HG03066 (cell line): ENCODE results near the gene CASTOR1.
"Not testable (repeated sequence)": the region's sequence is repeated elsewhere in the genome, so short reads cannot be mapped to it uniquely, and the experiment has no call there.

Experiments used
- ATAC-seq: cut with Tn5 transposase; IDR thresholded peaks from one replicate; pipeline ENCODE4 v1.9.1; 2021; ENCODE audit warnings: low read depth; ENCODE audit not compliant: unreplicated experiment

The CASTOR1 gene

GRCh38 chr22:30289141-30289979, at the start of gene CASTOR1:
TSS of gene CASTOR1 (minus strand) at chr22:30289505. CDS start at chr22:30289497, 8 bp downstream.
- ATAC-seq: peak; percentile 66

GRCh38 chr22:30338802-30339201, 49.5 kb upstream of the CASTOR1 start:
- ATAC-seq: no peak

- ATAC-seq: not testable (repeated sequence)
Measured at GRCh38 chr22:30338341-30338740, 49.0 kb upstream of the CASTOR1 start.

GRCh38 chr22:30337461-30337778, 48.1 kb upstream of the CASTOR1 start:
- no peak for ATAC-seq

DNA sequence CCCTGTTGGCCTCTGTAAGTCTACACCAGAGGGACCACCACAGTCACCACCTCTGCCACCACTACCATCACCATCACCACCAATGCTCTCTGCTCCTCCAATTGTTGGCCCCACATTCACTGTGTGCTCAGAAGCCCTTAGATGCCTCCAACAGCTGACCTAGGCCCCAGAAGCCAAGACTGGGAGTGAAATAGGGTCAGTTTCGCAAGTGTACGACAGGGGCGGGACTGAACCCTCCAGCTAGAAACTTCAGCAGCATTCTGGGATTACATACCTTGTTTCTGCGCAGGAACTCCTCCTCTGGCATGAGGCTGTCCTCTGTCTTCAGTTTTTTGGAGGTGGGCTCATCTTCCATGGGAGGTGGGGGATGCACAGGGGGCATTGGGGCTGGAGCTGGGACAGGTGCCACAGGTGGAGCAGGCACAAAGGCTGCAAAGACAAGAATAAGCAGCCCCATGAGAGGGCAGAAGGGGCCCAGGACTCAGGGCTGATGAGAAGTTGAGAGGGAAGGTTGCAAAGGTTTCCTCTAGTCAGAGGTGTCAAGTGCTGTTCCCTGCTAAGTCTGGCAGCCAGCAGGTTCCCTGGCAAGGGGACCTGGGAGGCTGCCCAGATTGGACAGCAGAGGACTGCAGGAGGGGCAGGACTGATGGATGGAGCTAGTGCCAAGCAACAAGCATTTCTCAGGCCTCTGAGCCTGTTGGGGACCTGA, 47.6 kb upstream of the CASTOR1 start:
- ATAC-seq: no peak

- ATAC-seq: no peak
Measured at GRCh38 chr22:30335236-30335635, 45.9 kb upstream of the CASTOR1 start.

DNA sequence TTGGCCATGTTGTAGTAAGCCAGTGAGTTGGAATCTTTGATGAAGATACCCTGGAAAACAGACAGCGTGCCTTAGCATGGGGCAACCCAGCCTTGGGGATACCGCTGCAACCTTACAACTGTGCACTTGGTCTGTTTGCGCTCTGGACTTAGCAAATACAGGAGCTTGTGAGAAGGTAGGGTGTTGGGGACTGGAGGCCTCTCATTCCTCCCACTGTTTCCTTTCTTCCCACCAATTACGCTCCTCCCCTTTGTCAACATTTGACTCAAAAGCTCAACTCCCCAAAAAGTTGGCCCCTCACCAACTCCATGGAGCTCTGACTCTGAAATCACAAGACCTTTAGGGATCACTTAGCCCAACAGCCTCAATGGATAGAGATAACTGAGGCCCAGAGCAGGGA, 45.3 kb upstream of the CASTOR1 start:
- ATAC-seq: no peak

GRCh38 chr22:30333707-30334087, 44.4 kb upstream of the CASTOR1 start:
- ATAC-seq: no peak

- no peak for ATAC-seq
Measured at GRCh38 chr22:30332994-30333706, 43.8 kb upstream of the CASTOR1 start.

DNA sequence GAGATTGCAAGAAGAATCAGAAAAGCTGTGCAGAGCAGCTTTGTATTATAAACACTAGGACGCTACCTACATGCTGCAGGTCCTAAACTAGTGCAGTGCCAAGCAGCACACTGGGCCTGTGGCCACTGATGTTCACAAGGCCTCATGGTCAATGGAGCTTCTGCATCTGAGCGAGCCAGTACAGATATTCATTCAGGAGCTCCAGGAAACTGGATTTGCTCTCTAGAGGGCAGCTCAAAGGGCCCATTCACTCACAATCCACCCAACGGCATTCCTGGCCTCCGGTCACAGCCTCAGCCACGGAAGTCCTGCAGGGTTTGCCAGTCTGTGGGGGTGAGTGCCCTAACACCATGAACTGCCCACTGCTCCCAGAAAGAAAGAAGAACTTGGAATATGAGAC, 43.2 kb upstream of the CASTOR1 start:
- no peak for ATAC-seq

DNA sequence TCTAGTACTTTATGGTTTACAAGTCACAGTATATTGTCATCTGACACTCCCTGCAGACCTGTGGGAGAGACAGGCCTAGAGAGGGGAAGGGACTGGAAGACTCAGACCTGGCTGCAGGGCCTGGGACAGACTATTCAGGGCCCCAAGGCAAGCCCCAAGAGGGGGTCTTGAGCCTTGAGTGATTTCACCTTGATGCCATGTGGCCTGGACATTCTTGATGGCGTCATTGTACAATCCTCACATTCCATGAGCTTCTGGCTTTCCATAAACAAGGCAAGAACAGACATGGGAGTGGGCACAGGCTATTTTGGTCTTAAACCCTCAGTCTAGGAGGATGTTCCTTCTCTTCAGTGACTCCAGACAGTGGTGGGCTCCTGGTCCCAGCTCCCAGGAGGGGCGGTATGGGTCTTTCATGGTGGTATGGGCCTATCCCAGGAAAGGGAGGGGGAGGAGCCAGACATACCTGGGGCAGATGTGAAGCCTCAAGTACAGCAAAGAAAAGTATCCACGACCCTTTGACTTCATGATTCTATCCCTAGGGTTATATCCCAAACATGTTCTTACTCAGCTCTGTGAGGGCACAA, 39.3 kb upstream of the CASTOR1 start:
- no peak for ATAC-seq

- no peak for ATAC-seq
Measured at GRCh38 chr22:30327864-30328345, 38.6 kb upstream of the CASTOR1 start.

- peak; percentile 87 for ATAC-seq
Measured at GRCh38 chr22:30326706-30327362, 37.5 kb upstream of the CASTOR1 start, which contains the start of gene TBC1D10A. TSS of gene TBC1D10A (minus strand) at chr22:30326941. CDS start at chr22:30326881, 60 bp downstream.

GRCh38 chr22:30326255-30326705, 37.0 kb upstream of the CASTOR1 start:
- ATAC-seq: no peak

- no peak for ATAC-seq
Measured at GRCh38 chr22:30325724-30326254, 36.5 kb upstream of the CASTOR1 start.

DNA sequence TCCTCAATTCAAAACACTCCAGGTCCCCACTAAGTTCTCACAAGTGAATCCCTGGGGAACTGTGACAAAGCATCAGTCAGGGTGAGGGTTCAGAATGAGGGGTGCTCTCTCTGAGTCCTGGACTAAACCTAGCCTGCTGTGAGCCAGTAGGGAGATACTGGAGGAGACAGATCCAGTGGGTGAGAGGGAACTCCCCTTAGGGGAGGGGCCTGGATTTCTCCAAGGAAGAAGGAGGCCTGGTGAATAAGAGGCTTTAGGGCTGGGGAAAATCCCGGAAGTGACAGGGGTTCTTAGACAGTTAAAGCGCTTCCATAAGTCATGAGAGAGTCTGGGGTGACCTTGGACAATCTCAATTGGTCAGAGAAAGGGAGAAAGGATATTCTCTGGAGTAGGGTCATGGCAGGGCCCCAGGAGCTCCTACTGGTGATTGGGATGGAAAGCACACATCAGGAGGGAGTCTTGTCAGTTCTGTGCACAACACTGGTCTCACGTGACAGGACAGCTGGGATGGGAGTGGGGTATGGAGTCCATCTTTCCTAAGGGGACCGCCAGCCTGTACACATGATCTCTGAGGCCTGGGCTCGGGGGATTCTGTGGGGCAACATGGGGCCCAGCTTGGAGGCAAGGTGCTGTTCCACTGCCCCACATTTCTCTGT, 35.9 kb upstream of the CASTOR1 start:
- ATAC-seq: no peak

GRCh38 chr22:30324014-30324730, 34.9 kb upstream of the CASTOR1 start:
- ATAC-seq: no peak

DNA sequence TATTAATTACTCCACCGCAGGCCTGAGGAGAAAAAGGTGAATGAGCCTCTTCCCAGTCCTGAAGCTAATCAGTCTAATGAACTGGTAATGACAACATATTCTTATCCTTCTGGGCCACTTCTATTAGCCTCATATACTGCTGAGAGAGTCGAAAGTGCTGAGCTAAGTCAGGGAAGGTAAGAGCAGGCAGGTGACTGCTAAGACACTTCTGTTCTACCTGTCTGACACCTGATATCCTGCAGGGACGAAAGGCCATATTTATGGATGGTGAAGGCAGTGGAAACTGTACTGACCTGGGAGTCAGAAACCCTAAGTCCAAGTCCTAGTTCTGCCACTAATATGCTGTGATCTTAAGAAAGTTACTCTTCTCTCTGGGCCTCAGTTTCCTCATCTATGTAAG, 33.9 kb upstream of the CASTOR1 start:
- no peak for ATAC-seq

DNA sequence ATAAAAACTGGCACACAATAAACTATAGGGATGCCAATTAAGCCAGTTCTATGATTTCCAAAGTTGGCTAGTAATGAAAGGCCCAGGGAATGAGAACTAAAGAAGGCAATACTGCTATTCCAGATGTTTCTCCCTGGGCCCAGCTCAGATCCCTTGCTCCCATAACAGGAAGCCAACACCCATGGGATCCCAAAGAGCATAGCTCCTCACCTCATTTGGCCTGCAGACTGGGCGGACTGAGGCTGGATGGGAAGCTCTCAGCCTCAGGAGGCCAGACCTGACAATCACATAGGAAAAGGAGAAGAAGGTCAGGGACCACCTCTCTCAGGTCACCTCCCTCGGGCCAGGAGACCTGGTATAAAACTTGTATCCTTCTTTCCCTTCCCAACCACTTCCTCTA, 32.2 kb upstream of the CASTOR1 start:
- no peak for ATAC-seq
